HepG2 (cell line): ENCODE results near the gene PRR14. TPM values are rescaled to one million over a fixed set of nuclear protein-coding genes. Genes with fewer than 3 reads are reported as not detected.

Experiments used
- DPF2 ChIP-seq: sonication (generic); formaldehyde crosslinking; IDR thresholded peaks from 2 replicates; pipeline ENCODE4 v1.4.0; 2020; ENCODE audit warnings: mild to moderate bottlenecking, low read depth, missing genetic modification reagents, borderline replicate concordance
- NONO ChIP-seq, 2 experiments: fragments of 450-650 bp in 1 of 2; sonication (generic) in 1 of 2; formaldehyde crosslinking in 1 of 2; IDR thresholded peaks in 1 of 2; conservative IDR thresholded peaks in 1 of 2; 2 replicates each; pipeline versions ENCODE4 v1.6.1 to v1.8.0; 2017 to 2022; ENCODE audit warnings: mild to moderate bottlenecking in 1 of 2, missing genetic modification reagents in 1 of 2, moderate library complexity in 1 of 2
- NR3C1 ChIP-seq: sonication (generic); formaldehyde crosslinking; IDR thresholded peaks from 2 replicates; pipeline ENCODE4 v1.4.0; 2020; ENCODE audit warnings: missing genetic modification reagents
- PCBP2 ChIP-seq: fragments of 200-400 bp; formaldehyde crosslinking; optimal IDR thresholded peaks from 2 replicates; pipeline ENCODE3; 2018; ENCODE audit warnings: low read length, low read depth; ENCODE audit not compliant: poor library complexity, severe bottlenecking
- SIX4 ChIP-seq: sonication (generic); formaldehyde crosslinking; IDR thresholded peaks from 2 replicates; pipeline ENCODE4 v1.4.0; 2020; ENCODE audit warnings: missing genetic modification reagents
- SNAPC5 ChIP-seq: sonication (generic); formaldehyde crosslinking; IDR thresholded peaks from 2 replicates; pipeline ENCODE4 v1.8.1; 2023; ENCODE audit warnings: mild to moderate bottlenecking, missing genetic modification reagents, borderline replicate concordance
- SOX5 ChIP-seq: IDR thresholded peaks from 2 replicates; pipeline ENCODE4 v1.6.1; 2016; ENCODE audit warnings: borderline replicate concordance
- TMF1 ChIP-seq: sonication (generic); formaldehyde crosslinking; IDR thresholded peaks from 2 replicates; pipeline ENCODE4 v1.8.1; 2022; ENCODE audit warnings: low read depth, missing genetic modification reagents
- U2AF2 ChIP-seq: fragments of 200-400 bp; formaldehyde crosslinking; IDR thresholded peaks from 2 replicates; pipeline ENCODE4 v1.6.1; 2017; ENCODE audit warnings: low read depth, mild to moderate bottlenecking, low read length
- ZBTB37 ChIP-seq: sonication (generic); formaldehyde crosslinking; IDR thresholded peaks from 2 replicates; pipeline ENCODE4 v1.4.0; 2020; ENCODE audit warnings: mild to moderate bottlenecking, missing genetic modification reagents
- ZNF335 ChIP-seq: sonication (generic); formaldehyde crosslinking; IDR thresholded peaks from 2 replicates; pipeline ENCODE4 v1.4.0; 2020; ENCODE audit warnings: missing genetic modification reagents
- ZNF550 ChIP-seq: sonication (generic); formaldehyde crosslinking; IDR thresholded peaks from 2 replicates; pipeline ENCODE4 v1.4.0; 2020; ENCODE audit warnings: mild to moderate bottlenecking, missing genetic modification reagents, borderline replicate concordance
- ZNF7 ChIP-seq: IDR thresholded peaks from 2 replicates; pipeline ENCODE4 v1.6.1; 2016; ENCODE audit warnings: missing biosample characterization, missing genetic modification reagents
- ZNF710 ChIP-seq: sonication (generic); formaldehyde crosslinking; IDR thresholded peaks from 2 replicates; pipeline ENCODE4 v1.5.0; 2020; ENCODE audit warnings: mild to moderate bottlenecking, missing genetic modification reagents, borderline replicate concordance
- ZNF878 ChIP-seq: sonication (generic); formaldehyde crosslinking; IDR thresholded peaks from 2 replicates; pipeline ENCODE4 v1.8.1; 2023; ENCODE audit warnings: mild to moderate bottlenecking, missing genetic modification reagents, moderate library complexity
- ZNF891 ChIP-seq: sonication (generic); formaldehyde crosslinking; IDR thresholded peaks from 2 replicates; pipeline ENCODE4 v1.5.0; 2020; ENCODE audit warnings: mild to moderate bottlenecking, missing genetic modification reagents
- ZSCAN29 ChIP-seq: sonication (generic); formaldehyde crosslinking; conservative IDR thresholded peaks from 2 replicates; pipeline ENCODE4 v1.4.0; 2020; ENCODE audit warnings: mild to moderate bottlenecking, missing genetic modification reagents
- polyA plus RNA-seq, 8 experiments: library from polyadenylated mRNA; depleted of rRNA in 3 of 8; stranded (reverse) in 7 of 8; unstranded in 1 of 8; fragments of >200 nt; fragmentation: Illumina TruSeq in 4 of 8; extraction: Trizol in 4 of 8; gene quantifications; 2 replicates each; pipeline versions ENCODE4 v1.2.1 to v1.2.3, GENCODE V29; 2011 to 2016; ENCODE audit warnings: low read depth in 4 of 8, missing spikeins in 1 of 8, mixed read lengths in 1 of 8; ENCODE audit not compliant: insufficient read depth in 1 of 8
- total RNA-seq, 5 experiments: library from RNA; depleted of rRNA; stranded (reverse); fragments of >200 nt; fragmentation: Illumina TruSeq; extraction: Trizol; gene quantifications; 2 replicates each; pipeline ENCODE4 v1.2.3, GENCODE V29; 2016; ENCODE audit warnings: low read depth in 1 of 5
- TF ChIP-seq, protein P1 (sequence below): sonication (generic); formaldehyde crosslinking; IDR thresholded peaks from 2 replicates; pipeline ENCODE4 v1.8.1; 2022; ENCODE audit warnings: low read depth, mild to moderate bottlenecking, missing genetic modification reagents
- TF ChIP-seq, protein P2 (sequence below): sonication (generic); formaldehyde crosslinking; IDR thresholded peaks from 2 replicates; pipeline ENCODE4 v1.4.0; 2020; ENCODE audit warnings: missing genetic modification reagents

Gene PRR14
- total and polyA plus RNA-seq, 2 of the 13 experiments (the other 11 are each of a cell fraction or from before 2014, with no cell fraction given), result 8.4 to 11.0 TPM

DNA sequence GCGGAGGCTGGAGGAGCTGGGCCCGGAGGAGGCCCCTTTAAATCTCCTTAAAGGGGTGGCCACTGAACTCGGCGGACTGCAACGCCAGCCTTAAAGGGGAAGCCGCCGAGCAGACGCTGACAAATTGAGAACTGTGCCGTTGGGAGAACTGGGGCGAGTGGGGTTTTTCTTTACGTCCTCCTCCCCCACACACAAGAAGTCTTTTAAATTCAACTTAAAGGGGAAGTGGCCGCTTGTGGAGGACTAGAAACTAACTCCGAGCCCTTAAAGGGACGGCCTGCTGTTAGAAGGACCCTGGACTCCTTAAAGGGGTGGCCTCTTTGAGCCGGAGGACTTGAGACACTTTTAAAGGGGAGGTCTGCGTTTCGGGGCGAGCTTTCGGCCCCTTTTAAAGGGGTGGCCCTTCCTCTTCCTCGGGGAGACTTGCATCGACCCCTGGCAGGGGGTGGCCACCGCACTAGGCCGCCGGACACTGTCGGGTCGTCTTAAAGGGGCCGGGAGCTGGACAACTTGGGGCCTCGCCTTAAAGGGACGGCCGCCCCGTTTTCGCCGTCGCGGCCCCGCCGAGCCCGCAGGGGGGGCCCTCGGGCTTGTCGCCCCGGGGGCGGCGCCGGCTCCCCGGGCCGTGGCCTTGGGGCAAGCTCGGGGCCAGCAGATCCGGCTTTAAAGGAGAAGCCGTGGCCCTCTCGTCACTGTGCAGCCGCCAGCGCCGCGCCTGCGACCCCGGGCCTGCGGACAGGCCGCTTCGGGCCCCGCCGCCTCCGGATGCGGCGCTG is 8.2 kb downstream of the PRR14 start (continued):
- no peak for TF ChIP-seq SOX5 (CRISPR knock-in tag)
- TF ChIP-seq, protein P1, sequence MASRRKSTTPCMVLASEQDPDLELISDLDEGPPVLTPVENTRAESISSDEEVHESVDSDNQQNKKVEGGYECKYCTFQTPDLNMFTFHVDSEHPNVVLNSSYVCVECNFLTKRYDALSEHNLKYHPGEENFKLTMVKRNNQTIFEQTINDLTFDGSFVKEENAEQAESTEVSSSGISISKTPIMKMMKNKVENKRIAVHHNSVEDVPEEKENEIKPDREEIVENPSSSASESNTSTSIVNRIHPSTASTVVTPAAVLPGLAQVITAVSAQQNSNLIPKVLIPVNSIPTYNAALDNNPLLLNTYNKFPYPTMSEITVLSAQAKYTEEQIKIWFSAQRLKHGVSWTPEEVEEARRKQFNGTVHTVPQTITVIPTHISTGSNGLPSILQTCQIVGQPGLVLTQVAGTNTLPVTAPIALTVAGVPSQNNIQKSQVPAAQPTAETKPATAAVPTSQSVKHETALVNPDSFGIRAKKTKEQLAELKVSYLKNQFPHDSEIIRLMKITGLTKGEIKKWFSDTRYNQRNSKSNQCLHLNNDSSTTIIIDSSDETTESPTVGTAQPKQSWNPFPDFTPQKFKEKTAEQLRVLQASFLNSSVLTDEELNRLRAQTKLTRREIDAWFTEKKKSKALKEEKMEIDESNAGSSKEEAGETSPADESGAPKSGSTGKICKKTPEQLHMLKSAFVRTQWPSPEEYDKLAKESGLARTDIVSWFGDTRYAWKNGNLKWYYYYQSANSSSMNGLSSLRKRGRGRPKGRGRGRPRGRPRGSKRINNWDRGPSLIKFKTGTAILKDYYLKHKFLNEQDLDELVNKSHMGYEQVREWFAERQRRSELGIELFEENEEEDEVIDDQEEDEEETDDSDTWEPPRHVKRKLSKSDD (CRISPR knock-in tag), result no peak
- TF ChIP-seq, protein P2, sequence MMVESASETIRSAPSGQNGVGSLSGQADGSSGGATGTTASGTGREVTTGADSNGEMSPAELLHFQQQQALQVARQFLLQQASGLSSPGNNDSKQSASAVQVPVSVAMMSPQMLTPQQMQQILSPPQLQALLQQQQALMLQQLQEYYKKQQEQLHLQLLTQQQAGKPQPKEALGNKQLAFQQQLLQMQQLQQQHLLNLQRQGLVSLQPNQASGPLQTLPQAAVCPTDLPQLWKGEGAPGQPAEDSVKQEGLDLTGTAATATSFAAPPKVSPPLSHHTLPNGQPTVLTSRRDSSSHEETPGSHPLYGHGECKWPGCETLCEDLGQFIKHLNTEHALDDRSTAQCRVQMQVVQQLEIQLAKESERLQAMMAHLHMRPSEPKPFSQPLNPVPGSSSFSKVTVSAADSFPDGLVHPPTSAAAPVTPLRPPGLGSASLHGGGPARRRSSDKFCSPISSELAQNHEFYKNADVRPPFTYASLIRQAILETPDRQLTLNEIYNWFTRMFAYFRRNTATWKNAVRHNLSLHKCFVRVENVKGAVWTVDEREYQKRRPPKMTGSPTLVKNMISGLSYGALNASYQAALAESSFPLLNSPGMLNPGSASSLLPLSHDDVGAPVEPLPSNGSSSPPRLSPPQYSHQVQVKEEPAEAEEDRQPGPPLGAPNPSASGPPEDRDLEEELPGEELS (CRISPR knock-in tag), result no peak
- TF ChIP-seq DPF2, result no peak
- peak; percentile 28; the same call in 1 of the 2 replicates for TF ChIP-seq ZNF891 (CRISPR knock-in tag)
- no peak for TF ChIP-seq NONO (IDR thresholded peaks at IDR 0.05)
- TF ChIP-seq NONO (CRISPR knock-in tag; conservative IDR thresholded peaks at IDR 0.05), result no peak
- no peak for TF ChIP-seq NR3C1 (CRISPR knock-in tag)
- no peak for TF ChIP-seq ZNF7 (CRISPR knock-in tag)
- no peak for TF ChIP-seq SIX4 (CRISPR knock-in tag)
- no peak for TF ChIP-seq ZNF550 (CRISPR knock-in tag)
- no peak for TF ChIP-seq ZSCAN29 (CRISPR knock-in tag)
- TF ChIP-seq ZNF878 (CRISPR knock-in tag), result no peak
- TF ChIP-seq ZNF710 (CRISPR knock-in tag), result peak; percentile 75; the same call in 1 of the 2 replicates
- no peak for TF ChIP-seq PCBP2
- TF ChIP-seq SNAPC5, result no peak
- peak; percentile 83 for TF ChIP-seq ZNF335 (CRISPR knock-in tag)
- no peak for TF ChIP-seq U2AF2
- TF ChIP-seq TMF1 (CRISPR knock-in tag), result peak; percentile 61; the same call in 1 of the 2 replicates
- TF ChIP-seq ZBTB37 (CRISPR knock-in tag), result no peak
